Measurements from ENCODE around the gene NRXN3.

The NRXN3 gene

DNA sequence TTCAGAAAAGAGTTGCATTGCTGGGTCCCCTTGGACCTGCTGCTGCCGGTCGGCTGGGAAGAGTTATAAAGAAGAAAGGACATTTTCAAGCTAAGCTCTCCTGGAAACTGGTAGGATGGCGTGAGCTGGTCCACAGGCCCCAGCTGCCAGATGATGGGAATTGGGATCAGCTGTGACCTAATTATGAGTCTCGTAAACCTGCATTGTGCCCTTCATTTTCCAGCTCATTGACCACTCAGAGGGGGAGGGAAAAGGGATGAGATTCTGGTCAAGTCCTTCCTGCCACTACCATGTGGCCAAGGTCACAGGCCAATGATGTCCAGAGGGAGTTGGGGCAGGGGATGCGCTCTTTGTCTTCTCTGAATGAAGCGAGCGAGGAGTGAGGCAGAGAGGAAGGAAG, 320.9 kb downstream of the NRXN3 start:
- DNase-seq (ENCODE audit: low spot score): no peak
- TF ChIP-seq, protein P1, sequence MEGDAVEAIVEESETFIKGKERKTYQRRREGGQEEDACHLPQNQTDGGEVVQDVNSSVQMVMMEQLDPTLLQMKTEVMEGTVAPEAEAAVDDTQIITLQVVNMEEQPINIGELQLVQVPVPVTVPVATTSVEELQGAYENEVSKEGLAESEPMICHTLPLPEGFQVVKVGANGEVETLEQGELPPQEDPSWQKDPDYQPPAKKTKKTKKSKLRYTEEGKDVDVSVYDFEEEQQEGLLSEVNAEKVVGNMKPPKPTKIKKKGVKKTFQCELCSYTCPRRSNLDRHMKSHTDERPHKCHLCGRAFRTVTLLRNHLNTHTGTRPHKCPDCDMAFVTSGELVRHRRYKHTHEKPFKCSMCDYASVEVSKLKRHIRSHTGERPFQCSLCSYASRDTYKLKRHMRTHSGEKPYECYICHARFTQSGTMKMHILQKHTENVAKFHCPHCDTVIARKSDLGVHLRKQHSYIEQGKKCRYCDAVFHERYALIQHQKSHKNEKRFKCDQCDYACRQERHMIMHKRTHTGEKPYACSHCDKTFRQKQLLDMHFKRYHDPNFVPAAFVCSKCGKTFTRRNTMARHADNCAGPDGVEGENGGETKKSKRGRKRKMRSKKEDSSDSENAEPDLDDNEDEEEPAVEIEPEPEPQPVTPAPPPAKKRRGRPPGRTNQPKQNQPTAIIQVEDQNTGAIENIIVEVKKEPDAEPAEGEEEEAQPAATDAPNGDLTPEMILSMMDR (IDR thresholded peaks at IDR 0.05; ENCODE audit: borderline replicate concordance, control extremely low read depth, extremely low read depth, insufficient read depth, missing control alignments): no peak
- in situ Hi-C loops (cut with MboI; ENCODE audit: low sequenced_read_pairs, unreplicated experiment): no loop called here

DNA sequence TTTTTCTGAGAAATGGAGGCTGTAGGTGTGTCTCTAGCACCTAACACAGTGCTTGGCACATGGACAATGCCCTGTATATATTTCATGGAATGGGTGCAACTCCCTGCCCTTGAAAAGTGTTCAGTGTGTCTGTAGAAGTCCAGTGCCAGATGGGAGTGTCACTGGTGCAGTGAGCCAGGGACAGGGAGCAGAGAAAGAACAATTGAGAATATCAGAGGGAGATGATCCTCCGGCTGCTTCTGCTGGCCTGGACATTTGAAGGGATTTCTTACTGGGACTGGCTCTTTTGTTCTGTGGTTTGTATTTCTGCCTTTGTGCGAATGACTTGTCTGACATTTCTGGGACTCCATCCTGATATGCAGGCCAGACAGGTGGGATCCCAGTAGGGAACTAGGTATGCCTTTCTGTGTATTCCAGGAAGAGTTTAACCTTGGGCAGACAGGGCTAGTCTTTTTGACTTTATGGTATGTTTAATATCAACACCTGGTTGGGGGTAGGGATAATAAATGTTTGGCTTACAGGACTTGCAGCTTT, 328.0 kb downstream of the NRXN3 start:
- in situ Hi-C loops (cut with MboI; ENCODE audit: low sequenced_read_pairs, unreplicated experiment): no loop called here

DNA sequence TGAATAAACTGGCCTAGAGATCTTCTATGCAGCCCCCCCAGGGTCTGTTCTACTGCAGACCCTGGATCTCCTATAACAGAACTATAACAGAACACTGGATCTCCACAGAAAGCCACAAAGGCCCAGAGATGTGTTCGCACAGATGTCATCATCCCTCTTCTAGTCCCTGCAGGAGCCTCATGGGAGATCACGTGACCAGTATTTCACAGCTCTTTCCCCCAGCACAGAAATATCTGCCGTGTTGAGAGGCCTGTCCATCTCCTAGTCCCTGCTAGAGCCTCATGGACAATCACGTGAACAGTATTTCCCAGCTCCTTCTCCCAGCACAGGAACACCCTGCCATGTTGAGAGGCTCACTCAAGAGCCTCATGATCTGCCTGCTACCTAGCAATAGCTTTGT, 331.7 kb downstream of the NRXN3 start:
- TF ChIP-seq, protein P1 (IDR thresholded peaks at IDR 0.05; ENCODE audit: borderline replicate concordance, control extremely low read depth, extremely low read depth, insufficient read depth, missing control alignments): no peak
- no peak for DNase-seq (ENCODE audit: low spot score)
- in situ Hi-C loops (cut with MboI; ENCODE audit: low sequenced_read_pairs, unreplicated experiment): no loop called here

More for the DNA sequence above, 328.0 kb downstream of the NRXN3 start:
- TF ChIP-seq, protein P1 (IDR thresholded peaks at IDR 0.05; ENCODE audit: borderline replicate concordance, control extremely low read depth, extremely low read depth, insufficient read depth, missing control alignments): no peak
- DNase-seq (ENCODE audit: low spot score): no peak

DNA sequence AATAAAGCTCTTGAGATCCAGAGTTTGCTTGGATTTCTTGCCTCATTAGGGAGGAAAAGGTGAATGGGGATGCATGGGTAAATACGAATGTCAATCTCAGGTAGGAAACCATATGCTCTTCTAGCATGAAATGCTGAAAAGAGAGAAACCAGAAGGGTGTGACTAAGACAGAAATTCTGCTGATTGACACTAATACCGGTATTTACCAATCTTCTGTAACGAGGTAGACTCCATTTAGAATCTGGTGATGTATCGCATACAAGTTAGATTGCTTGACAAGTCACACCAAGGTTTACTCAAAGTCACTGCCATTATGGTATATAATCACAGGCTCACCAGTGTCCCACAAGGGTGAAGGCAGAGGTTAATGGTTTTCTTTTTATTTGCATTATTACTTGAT, 337.9 kb downstream of the NRXN3 start:
- TF ChIP-seq, protein P1 (IDR thresholded peaks at IDR 0.05; ENCODE audit: borderline replicate concordance, control extremely low read depth, extremely low read depth, insufficient read depth, missing control alignments): no peak
- DNase-seq (ENCODE audit: low spot score): no peak
- in situ Hi-C loops (cut with MboI; ENCODE audit: low sequenced_read_pairs, unreplicated experiment): no loop called here

DNA sequence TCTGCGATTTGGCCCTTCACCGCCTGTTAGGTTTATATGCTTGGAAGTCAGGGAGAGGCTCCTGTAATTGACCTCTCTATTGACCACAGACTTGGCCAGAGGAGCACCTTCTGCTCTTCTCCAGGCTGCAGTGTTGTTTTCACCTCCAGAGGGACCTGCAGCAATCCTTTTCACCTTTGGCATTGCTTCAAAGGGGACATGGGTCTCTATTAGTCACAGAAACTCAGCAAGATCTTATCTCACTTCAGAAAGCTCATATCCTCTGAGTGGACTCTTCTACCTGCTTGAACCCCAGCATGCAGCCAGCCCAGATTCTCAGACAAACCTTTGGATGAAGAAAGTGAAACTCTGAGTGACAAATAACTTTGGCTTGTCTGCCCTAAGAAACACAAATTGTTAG, 339.3 kb downstream of the NRXN3 start:
- in situ Hi-C loops (cut with MboI; ENCODE audit: low sequenced_read_pairs, unreplicated experiment): no loop called here
- no peak for DNase-seq (ENCODE audit: low spot score)
- TF ChIP-seq, protein P1 (IDR thresholded peaks at IDR 0.05; ENCODE audit: borderline replicate concordance, control extremely low read depth, extremely low read depth, insufficient read depth, missing control alignments): no peak

DNA sequence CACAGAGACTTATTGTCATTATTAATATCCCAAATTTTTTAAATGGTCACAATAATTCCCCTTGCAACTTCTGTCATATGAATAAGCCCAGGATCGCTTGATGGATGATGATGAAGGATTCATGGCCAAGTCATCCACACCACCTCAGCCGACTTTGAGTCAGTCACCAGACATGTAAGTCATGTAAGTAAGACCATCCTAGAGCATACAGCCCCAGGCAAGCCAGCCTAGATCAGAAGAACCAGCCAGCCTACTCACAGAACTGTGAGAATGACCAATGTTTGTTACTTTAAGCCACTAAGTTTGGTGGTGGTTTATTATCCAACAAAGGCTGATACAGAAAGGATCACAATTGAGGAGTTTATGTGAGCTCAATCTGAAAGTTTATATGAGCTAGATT, 341.8 kb downstream of the NRXN3 start:
- TF ChIP-seq, protein P1 (IDR thresholded peaks at IDR 0.05; ENCODE audit: borderline replicate concordance, control extremely low read depth, extremely low read depth, insufficient read depth, missing control alignments): no peak
- in situ Hi-C loops (cut with MboI; ENCODE audit: low sequenced_read_pairs, unreplicated experiment): no loop called here
- no peak for DNase-seq (ENCODE audit: low spot score)
